OCI-LY7 (cell line): Measurements from ENCODE around the gene UNC13A.

Experiments used
- CTCF ChIP-seq: fragments of 200-600 bp; sonication (generic); conservative IDR thresholded peaks from 2 replicates; pipeline ENCODE4 v1.5.1; 2014; ENCODE audit warnings: mild to moderate bottlenecking, antibody characterized with exemption, low read length, moderate library complexity, mixed read lengths
- EZH2phosphoT487 ChIP-seq: fragments of 200-600 bp; sonication (generic); IDR thresholded peaks from 2 replicates; pipeline ENCODE4 v1.6.1; 2018; ENCODE audit warnings: low read depth, borderline replicate concordance, mild to moderate bottlenecking, mixed run types, antibody characterized with exemption, low read length, moderate library complexity, mixed read lengths

DNA sequence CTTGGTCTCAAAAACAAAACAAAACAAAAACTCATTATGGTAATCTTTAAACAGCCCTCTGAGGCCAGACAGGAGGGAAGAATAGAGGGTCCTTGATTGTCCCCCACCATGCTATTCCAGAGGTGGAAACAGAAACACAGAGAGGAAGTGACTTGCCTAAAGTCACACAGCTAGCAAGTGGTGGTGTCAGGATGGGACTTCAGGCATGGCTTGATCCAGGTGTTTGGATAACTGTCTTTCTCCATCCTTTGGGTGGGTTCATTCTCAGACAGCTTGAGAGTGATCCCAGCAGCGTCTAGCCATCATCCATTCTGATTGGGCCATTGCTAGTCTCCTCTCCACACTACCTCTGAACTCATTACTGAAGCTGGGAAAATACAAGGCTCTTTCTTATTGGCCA, 120.2 kb downstream of the UNC13A start:
- TF ChIP-seq CTCF (no peak), EZH2phosphoT487 (no peak)
